Stomach (tissue), 9 donors: ENCODE data around the gene ALDH18A1. TPM values are rescaled to one million over a fixed set of nuclear protein-coding genes. Genes with fewer than 3 reads are reported as not detected.
"Not testable (repeated sequence)": the region's sequence is repeated elsewhere in the genome, so short reads cannot be mapped to it uniquely, and the experiment has no call there.

Experiments used
- DNase-seq, 2 donors: peaks; one replicate each; pipeline versions ENCODE4 v3.0.0 to v3.0.0-alpha.2; 2013 to 2019
- H3K27ac ChIP-seq, 5 donors: fragments of 200-600 bp in 4 of 5; sonication (generic) in 4 of 5; one replicate each; pipeline ENCODE4 v1.5.1; 2013 to 2019; ENCODE audit warnings: mild to moderate bottlenecking in 1 of 5, moderate library complexity in 1 of 5
- H3K27me3 ChIP-seq, 3 donors: fragments of 200-600 bp; sonication (generic); one replicate each; pipeline ENCODE4 v1.5.1; 2017 to 2019; ENCODE audit warnings: mixed run types in 1 of 3
- H3K36me3 ChIP-seq, 4 donors: fragments of 200-600 bp; sonication (generic); 1 replicate in 3 of 4; 2 replicates in 1 of 4; pipeline ENCODE4 v1.5.1; 2016 to 2019
- H3K4me1 ChIP-seq, 4 donors: fragments of 200-600 bp; sonication (generic); one replicate each; pipeline ENCODE4 v1.5.1; 2016 to 2019
- H3K4me3 ChIP-seq, 4 donors: fragments of 200-600 bp; sonication (generic) in 3 of 4; one replicate each; pipeline ENCODE4 v1.5.1; 2016 to 2019; ENCODE audit warnings: mild to moderate bottlenecking in 1 of 4
- H3K9me3 ChIP-seq, 4 donors: fragments of 200-600 bp; sonication (generic); one replicate each; pipeline ENCODE4 v1.5.1; 2016 to 2019
- CTCF ChIP-seq, 7 experiments: fragments of 450-650 bp in 4 of 7; fragments of 200-600 bp in 3 of 7; sonication (generic) in 3 of 7; IDR thresholded peaks; one replicate each; pipeline ENCODE4 v1.5.1; 2016 to 2019; ENCODE audit warnings: antibody characterized with exemption in 7 of 7, control low read depth in 2 of 7, mild to moderate bottlenecking in 1 of 7
- EP300 ChIP-seq: sonication (generic); formaldehyde crosslinking; IDR thresholded peaks from one replicate; pipeline ENCODE4 v1.6.1; 2017; ENCODE audit warnings: antibody characterized with exemption
- POLR2A ChIP-seq, 4 donors: fragments of 450-650 bp; IDR thresholded peaks; one replicate each; pipeline ENCODE4 v1.6.1; 2016; ENCODE audit warnings: antibody characterized with exemption in 4 of 4, control low read depth in 2 of 4, mild to moderate bottlenecking in 1 of 4, moderate library complexity in 1 of 4
- POLR2AphosphoS5 ChIP-seq, 3 donors: sonication (generic); formaldehyde crosslinking; IDR thresholded peaks; one replicate each; pipeline ENCODE4 v1.6.1; 2016; ENCODE audit warnings: antibody characterized with exemption in 3 of 3
- WGBS, 5 donors: extraction: QIAGEN DNeasy Blood & Tissue Kit in 3 of 5; methylation state at CpG; one replicate each; pipeline versions ENCODE4 v1.1.5 to v1.1.7; 2013 to 2018; 5-methylcytosine and 5-hydroxymethylcytosine counted together
- intact Hi-C: fragments of 100-400 bp; cut with DNase I; formaldehyde crosslinking; loops from one replicate; pipeline ENCODE4 v1.15.1; 2023; ENCODE audit warnings: low total_unique reads
- polyA plus RNA-seq, 3 donors: library from polyadenylated mRNA; stranded (reverse); fragments of 200-250 nt; gene quantifications; one replicate each; pipeline ENCODE4 v1.2.3, GENCODE V29; 2013
- total RNA-seq, 5 donors: library from RNA; depleted of rRNA; stranded (reverse); fragments of >200 nt; gene quantifications; one replicate each; pipeline versions ENCODE4 v1.1.0 to v1.2.3, GENCODE V29; 2014 to 2016
- donor health status: healthy with polysubstance abuse.
- donor health status: Bipolar disorder and iron deficiency.
- donor health status: healthy.

ALDH18A1 gene
- total and polyA plus RNA-seq, 8 donors, result 11.3 to 87.6 (median 27.5) TPM

- no peak overlapping the region for H3K27ac ChIP-seq
- peaks cover 48 to 97% (median 94%) of the 10 kb centered on the region in 4 donors for H3K36me3 ChIP-seq
- intact Hi-C loops, result no loop called here
- DNase-seq, result no peak
- H3K4me3 ChIP-seq, result no peak overlapping the region
- H3K4me1 ChIP-seq, result no peaks in the 10 kb centered on the region
- H3K27me3 ChIP-seq, result no peaks in the 10 kb centered on the region
- no peaks in the 10 kb centered on the region for H3K9me3 ChIP-seq
- no peak for TF ChIP-seq EP300
- no peak for TF ChIP-seq POLR2AphosphoS5 (IDR thresholded peaks at IDR 0.05)
- no peak for TF ChIP-seq POLR2A (IDR thresholded peaks at IDR 0.05)
- TF ChIP-seq CTCF (IDR thresholded peaks at IDR 0.05), result no peak
These were observed 27.5 kb upstream of the ALDH18A1 start for GRCh38 chr10:95683966-95684365.

GRCh38 chr10:95675403-95676116, 19.0 kb upstream of the ALDH18A1 start:
- peaks cover 6 to 75% (median 60%) of the 10 kb centered on the region in 4 donors for H3K36me3 ChIP-seq
- no peaks in the 10 kb centered on the region for H3K27me3 ChIP-seq
- H3K4me1 ChIP-seq, result no peaks in the 10 kb centered on the region
- intact Hi-C loops, result no loop called here
- WGBS, 5 donors, result 30 to 62% (median 42%) methylated on average over 1 of the region's 1 CpG
- H3K9me3 ChIP-seq, result no peaks in the 10 kb centered on the region
- peak in 1 of 2 donors; percentile 48 for DNase-seq
- H3K4me3 ChIP-seq, result no peak overlapping the region
- no peak for TF ChIP-seq CTCF (IDR thresholded peaks at IDR 0.05)
- TF ChIP-seq POLR2AphosphoS5 (IDR thresholded peaks at IDR 0.05), result no peak
- no peak for TF ChIP-seq POLR2A (IDR thresholded peaks at IDR 0.05)
- TF ChIP-seq EP300, result no peak
- H3K27ac ChIP-seq, result peak overlapping the region in 1 of 5 donors; percentile 21

GRCh38 chr10:95674643-95675042, 18.1 kb upstream of the ALDH18A1 start:
- no peaks in the 10 kb centered on the region for H3K27me3 ChIP-seq
- no peaks in the 10 kb centered on the region for H3K4me1 ChIP-seq
- H3K4me3 ChIP-seq, result no peak overlapping the region
- 93 to 99% (median 96%) methylated on average over 1 of the region's 1 CpG for WGBS, 5 donors
- TF ChIP-seq EP300 (no peak), CTCF (IDR thresholded peaks at IDR 0.05) (no peak), POLR2AphosphoS5 (IDR thresholded peaks at IDR 0.05) (no peak), POLR2A (IDR thresholded peaks at IDR 0.05) (no peak)
- no peak for DNase-seq
- H3K9me3 ChIP-seq, result no peaks in the 10 kb centered on the region
- no peak overlapping the region for H3K27ac ChIP-seq
- intact Hi-C loops, result no loop called here
- H3K36me3 ChIP-seq, result peaks cover 0 to 66% (median 53%) of the 10 kb centered on the region in 4 donors

DNA sequence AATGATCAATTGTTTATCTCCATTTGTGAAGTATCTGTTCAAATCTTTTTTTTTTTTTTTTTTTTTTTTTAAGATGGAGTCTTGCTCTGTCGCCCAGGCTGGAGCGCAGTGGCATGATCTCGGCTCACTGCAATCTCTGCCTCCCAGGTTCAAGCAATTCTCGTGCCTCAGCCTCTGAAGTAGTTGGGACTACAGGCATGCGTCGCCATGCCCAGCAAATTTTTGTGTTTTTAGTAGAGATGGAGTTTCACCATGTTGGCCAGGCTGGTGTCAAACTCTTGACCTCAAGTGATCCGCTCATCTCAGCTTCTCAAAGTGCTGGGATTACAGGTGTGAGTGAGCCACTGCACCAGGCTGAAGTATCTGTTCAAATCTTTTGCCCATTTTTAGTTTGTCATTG, 16.1 kb upstream of the ALDH18A1 start:
- H3K4me1 ChIP-seq, H3K4me3 ChIP-seq, intact Hi-C loops, H3K27ac ChIP-seq, H3K27me3 ChIP-seq, DNase-seq, H3K9me3 ChIP-seq: not testable (repeated sequence)
- peaks cover 0 to 64% (median 45%) of the 10 kb centered on the region in 4 donors for H3K36me3 ChIP-seq
- WGBS, 5 donors, result 95 to 99% (median 98%) methylated on average over 7 of the region's 7 CpGs

GRCh38 chr10:95664543-95664942, 8.0 kb upstream of the ALDH18A1 start:
- TF ChIP-seq CTCF (IDR thresholded peaks at IDR 0.05) (no peak), POLR2A (IDR thresholded peaks at IDR 0.05) (no peak), POLR2AphosphoS5 (IDR thresholded peaks at IDR 0.05) (no peak), EP300 (no peak)
- intact Hi-C loops, result no loop called here

More at GRCh38 chr10:95664543-95664942, 8.0 kb upstream of the ALDH18A1 start:
- Histone ChIP-seq H3K4me3 (no peak overlapping the region), H3K27me3 (no peaks in the 10 kb centered on the region), H3K9me3 (no peaks in the 10 kb centered on the region), H3K4me1 (peaks cover 3 to 16% (median 8%) of the 10 kb centered on the region in 4 donors), H3K27ac (no peak overlapping the region), H3K36me3 (peaks cover 0 to 38% (median 31%) of the 10 kb centered on the region in 4 donors)
- no peak for DNase-seq
